ENCODE measurements around the gene LAMC1.

DNA sequence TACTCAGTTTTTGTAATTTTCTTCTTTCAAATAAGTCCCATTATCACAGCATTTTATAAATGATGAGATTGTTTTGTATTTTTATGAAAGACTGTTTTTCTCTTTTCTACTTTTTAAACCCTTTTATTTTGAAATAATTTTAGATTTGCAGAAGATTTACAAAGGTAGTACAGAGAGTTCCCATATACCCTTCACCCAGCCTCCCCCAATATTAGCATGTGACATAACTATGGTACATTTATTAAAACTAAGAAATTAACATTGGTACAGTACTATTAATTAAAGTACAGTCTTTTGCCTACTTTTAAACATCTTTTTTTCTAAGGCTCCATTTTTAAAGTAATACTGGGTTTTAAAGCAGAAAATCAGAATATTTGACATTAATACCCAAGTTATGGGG lies 127.2 kb downstream of the LAMC1 start:
- no peak for TF ChIP-seq POLR2A (IDR thresholded peaks at IDR 0.05)
- TF ChIP-seq CTCF (IDR thresholded peaks at IDR 0.05), result no peak
